Fibroblast of pulmonary artery (primary cell): ENCODE results near the gene SKIC8.

ENCODE experiments used
- DNase-seq: peaks from one replicate; pipeline ENCODE4 v3.0.0-alpha.2; 2010; ENCODE audit warnings: low read depth
- H3K4me3 ChIP-seq: replicated peaks from 2 replicates; pipeline ENCODE4 v1.5.1; 2011; ENCODE audit warnings: low read depth, mild to moderate bottlenecking, control low read depth, low read length, moderate library complexity
- TF ChIP-seq, protein P1 (sequence below): IDR thresholded peaks from 2 replicates; pipeline ENCODE4 v1.5.1; 2011; ENCODE audit warnings: mild to moderate bottlenecking, control low read depth, low read length, inconsistent platforms; ENCODE audit errors: missing control alignments

SKIC8 gene

DNA sequence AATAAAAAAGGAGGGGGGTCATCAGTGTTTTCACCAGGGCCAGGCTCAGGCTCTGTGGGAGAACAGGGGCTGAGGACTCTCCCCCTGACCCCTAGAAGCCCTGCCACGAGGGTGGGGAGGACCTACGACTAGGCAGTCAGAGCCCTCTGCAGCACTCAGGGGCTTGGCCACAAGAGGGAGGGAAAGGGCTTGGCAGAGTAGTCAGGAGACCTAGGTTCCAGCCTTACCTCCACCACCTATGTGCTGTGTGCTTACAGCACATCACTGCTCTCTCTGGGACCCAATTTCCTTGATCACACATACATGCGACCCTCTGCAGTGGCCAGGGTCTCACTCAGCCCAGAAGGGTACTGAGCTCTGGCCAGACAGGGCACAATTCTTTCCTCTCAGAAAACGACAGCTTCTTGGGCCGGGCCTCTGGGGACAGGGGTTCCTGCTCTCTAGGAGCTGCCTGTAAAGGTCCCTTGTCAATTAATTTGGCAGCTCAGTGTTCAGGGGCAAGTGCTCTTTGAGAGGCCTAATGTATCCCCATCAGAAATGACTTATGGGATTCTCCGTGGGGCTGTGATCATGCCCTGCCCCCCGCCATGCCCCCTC lies 16.4 kb upstream of the SKIC8 start:
- no peak for DNase-seq
- TF ChIP-seq, protein P1, sequence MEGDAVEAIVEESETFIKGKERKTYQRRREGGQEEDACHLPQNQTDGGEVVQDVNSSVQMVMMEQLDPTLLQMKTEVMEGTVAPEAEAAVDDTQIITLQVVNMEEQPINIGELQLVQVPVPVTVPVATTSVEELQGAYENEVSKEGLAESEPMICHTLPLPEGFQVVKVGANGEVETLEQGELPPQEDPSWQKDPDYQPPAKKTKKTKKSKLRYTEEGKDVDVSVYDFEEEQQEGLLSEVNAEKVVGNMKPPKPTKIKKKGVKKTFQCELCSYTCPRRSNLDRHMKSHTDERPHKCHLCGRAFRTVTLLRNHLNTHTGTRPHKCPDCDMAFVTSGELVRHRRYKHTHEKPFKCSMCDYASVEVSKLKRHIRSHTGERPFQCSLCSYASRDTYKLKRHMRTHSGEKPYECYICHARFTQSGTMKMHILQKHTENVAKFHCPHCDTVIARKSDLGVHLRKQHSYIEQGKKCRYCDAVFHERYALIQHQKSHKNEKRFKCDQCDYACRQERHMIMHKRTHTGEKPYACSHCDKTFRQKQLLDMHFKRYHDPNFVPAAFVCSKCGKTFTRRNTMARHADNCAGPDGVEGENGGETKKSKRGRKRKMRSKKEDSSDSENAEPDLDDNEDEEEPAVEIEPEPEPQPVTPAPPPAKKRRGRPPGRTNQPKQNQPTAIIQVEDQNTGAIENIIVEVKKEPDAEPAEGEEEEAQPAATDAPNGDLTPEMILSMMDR, result peak; percentile 16
- no peak overlapping the region for H3K4me3 ChIP-seq

DNA sequence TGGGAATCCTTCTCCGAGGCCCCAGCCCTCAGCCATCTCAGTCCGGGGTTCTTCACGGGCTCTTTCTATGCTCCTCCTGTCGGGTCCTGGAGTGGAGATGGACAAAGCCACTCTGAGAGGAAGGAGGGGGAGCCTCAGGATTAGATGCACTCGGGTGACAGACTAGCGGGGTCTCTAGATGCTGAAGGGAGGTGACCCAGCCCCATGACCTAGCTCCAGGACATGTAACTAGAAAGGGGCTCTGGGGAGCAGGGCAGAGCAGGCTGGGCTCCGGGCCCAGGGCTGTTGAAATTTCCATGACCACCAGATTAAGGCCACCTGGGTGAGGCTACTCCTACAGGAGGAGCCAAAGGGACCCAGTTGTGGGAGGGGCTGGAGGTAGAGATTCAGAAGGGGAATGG lies 14.8 kb upstream of the SKIC8 start:
- TF ChIP-seq, protein P1, result no peak
- no peak overlapping the region for H3K4me3 ChIP-seq
- no peak for DNase-seq

DNA sequence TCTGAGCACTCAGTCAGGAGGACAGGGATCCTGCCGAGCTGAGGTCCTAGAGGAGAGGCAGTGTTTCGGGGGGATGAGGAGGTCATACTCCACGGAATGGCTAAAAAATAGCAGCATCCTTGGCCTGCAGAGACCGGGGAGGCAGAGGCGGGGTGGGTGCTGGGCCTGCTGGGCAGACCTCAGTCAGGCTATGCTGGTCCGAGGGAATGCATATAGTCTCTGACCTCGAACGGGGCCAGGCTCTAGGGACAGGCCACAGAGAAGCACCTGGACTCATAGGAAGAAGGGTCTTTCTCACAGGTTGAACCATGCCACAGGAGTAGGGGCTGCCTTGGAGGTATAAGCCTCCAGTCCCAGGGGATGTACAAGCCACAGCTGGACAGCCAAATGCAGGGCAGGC lies 14.0 kb upstream of the SKIC8 start:
- no peak overlapping the region for H3K4me3 ChIP-seq
- no peak for DNase-seq
- TF ChIP-seq, protein P1, result no peak

DNA sequence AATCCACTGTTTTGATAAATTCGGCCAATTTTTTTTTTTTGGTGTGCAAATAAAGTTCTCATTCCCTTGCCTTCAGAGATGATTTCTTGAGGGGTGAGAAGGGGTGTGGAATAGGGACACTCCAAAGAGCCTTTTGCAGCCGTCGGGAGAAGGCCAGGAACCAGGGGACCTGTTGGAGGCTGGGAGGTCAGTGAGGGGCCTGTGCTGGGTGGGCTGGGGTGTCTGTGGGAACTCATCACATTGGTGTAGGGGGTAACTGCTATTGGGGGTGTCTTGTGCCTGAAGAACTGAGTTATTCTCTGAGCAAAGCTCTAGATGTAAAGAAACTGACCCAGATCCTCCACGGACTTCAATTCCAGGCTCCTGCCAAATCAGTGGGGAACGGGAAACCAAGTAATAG lies 13.5 kb upstream of the SKIC8 start:
- no peak overlapping the region for H3K4me3 ChIP-seq
- no peak for DNase-seq

DNA sequence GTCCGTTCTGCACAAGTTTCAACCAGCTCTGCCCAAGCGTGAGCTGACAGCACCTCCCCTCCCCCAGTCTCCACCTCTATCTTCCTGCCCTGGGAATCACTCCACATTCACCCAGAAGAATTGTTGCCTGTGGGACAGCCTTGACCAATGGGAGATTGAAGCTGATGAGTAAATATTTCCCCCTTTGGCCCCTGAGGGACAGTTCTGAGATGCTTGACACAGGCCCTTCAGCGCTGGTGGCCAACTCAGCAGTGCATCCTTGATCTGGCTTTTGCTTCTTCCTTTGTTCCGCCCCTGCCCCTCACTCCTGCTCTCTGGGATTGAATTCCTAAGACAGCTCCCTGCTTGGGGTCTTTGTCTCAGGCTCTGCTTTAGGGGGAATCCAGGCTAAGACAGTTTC lies 13.1 kb upstream of the SKIC8 start:
- no peak for DNase-seq
- TF ChIP-seq, protein P1, result no peak
- no peak overlapping the region for H3K4me3 ChIP-seq

More for the DNA sequence above, 13.5 kb upstream of the SKIC8 start:
- TF ChIP-seq, protein P1, result no peak

DNA sequence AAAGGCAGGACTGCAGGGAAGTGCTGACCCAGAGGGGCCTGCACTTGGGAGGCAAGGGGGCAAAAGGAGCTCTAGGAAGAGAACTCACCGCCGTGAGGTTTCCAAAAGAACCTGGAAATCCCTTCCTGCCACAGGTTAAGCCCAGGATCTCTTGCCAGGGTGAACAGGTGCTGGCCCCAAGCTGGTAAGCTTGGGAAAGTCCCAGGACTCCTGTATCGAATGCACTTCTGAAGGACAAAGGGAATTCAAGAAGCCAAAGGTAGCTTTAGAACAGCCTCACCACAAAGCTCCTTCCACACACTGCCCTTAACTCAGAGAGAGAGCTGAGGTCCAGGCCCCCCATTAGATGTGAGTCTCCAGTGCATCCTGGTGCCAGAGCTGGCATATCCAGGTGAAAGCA lies 11.9 kb upstream of the SKIC8 start:
- no peak overlapping the region for H3K4me3 ChIP-seq
- TF ChIP-seq, protein P1, result no peak
- DNase-seq, result no peak

DNA sequence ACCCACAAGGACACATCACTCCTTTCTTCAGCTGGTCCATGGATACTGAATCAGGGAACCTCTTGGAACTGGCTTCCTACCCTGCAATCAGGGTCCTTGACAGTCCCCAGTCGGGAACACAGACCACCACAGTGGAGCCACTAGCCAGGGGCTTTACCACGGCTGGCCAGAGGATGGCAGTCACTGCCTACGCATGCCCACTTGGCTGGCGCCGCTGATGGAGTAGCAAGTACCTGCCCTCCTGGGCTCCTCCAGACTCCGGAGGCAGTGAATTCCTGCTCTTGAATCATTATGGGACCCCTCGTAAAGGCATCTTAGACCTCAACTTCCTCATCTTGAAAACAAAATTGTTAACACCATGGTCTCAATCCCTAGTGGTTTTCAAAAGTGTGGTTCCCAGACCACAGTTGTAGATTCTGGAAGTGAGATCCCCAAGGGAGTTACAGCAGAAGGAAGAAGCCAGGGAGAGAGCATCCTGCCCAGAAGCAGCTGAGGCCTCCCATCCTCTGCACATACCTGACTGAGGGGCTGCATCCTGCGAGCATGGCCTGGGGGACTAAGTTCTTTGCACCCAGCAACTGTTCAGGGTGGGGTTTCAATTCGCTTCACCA lies 9.1 kb upstream of the SKIC8 start:
- DNase-seq, result peak; percentile 72
- TF ChIP-seq, protein P1, result peak; percentile 94
- no peak overlapping the region for H3K4me3 ChIP-seq
